ENCODE results near the gene ATP11A.

The ATP11A gene

DNA sequence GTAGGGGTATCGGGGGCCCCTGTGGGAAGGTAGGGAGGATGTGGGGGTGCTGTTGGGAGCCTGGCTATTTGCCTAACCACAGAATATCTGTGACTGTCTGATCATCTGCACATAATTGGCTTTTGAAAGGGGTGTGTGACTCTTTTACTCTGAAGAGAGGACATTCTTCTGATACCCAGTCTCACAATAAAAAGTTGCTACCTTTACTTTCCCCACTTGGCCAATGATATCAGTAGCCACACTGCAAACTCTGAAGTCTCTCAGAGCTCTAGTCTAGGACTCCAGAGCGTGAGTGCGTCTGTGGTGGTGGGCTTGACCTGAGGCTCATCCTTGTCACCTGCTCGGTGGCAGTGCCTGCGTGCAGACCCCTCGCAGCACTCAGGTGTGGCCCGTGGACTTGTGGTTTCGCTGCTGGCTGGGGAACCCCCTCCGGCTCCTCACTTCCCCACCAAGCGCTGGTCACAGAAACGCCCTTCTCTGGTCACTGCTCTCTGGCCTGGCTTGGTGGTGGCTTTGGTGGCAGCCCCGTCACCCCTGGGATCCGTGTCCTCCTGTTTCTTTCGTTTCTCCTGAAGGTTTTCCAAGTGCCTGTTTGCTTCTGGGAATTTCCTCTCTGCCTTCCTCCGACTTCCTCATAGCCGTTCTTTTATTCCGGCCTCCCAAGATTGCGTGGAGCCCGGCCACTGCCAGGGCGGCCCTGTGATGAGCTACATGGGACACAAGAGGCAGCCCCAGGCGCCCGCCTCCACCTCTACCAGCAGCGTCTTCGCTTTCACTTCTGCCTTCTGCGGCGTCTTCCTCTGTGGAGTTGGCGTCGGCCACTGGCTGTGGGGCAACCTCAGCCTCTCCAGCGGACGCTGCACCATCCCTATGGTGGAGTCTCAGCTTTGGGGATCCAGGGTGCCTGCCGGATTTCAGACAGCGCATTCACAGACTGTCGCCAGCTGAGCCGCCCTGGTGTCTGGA is 78.0 kb downstream of the ATP11A start:
- Mint-ChIP-seq H3K4me1 (peaks cover 30% of the 10 kb centered on the region), H3K9me3 (no peaks in the 10 kb centered on the region), H3K36me3 (ENCODE audit: low read depth) (peaks cover 2% of the 10 kb centered on the region), H3K27me3 (no peaks in the 10 kb centered on the region), H3K4me3 (no peak overlapping the region), H3K27ac (no peak overlapping the region)
- no peak for ATAC-seq
- no peak for DNase-seq

DNA sequence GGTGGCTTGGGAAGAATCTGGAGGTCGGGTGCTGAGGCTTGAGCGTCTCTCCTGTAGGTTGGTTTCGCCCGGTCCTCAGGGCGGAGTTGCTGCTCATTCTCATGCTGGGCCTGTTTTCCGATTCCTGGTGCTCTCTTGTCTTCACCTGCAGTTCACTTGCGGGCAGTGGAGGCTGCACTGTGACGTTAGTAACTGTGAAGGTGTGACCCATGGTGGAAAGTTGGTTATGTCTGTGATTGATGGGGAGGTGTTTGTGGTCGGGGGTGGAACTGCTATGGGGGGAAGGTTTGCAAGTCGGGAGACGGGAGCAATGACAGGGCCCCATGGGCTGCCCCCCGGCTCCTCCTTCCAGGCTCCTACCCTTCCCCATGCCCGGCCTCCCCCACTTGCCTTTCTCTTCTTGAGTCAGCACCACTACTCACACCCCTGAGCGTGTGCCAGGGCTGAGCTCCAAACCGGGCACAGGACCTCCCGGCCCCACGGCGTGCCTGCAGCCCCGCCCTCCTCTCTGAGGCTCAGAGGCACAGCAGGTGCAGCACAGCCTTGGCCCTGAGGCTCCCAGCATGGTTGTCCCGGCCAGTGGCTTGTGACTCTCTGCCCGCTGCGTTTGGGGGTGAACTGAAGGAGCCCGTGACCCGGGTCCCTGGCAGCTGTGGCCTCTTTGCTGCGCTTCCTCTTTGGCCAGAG is 79.1 kb downstream of the ATP11A start:
- Mint-ChIP-seq H3K4me1 (peaks cover 30% of the 10 kb centered on the region), H3K36me3 (ENCODE audit: low read depth) (peaks cover 2% of the 10 kb centered on the region), H3K27me3 (no peaks in the 10 kb centered on the region), H3K27ac (peak overlapping the region; percentile 64), H3K9me3 (no peaks in the 10 kb centered on the region), H3K4me3 (peak overlapping the region; percentile 55)
- peak; percentile 81 for ATAC-seq
- DNase-seq: peak; percentile 25

DNA sequence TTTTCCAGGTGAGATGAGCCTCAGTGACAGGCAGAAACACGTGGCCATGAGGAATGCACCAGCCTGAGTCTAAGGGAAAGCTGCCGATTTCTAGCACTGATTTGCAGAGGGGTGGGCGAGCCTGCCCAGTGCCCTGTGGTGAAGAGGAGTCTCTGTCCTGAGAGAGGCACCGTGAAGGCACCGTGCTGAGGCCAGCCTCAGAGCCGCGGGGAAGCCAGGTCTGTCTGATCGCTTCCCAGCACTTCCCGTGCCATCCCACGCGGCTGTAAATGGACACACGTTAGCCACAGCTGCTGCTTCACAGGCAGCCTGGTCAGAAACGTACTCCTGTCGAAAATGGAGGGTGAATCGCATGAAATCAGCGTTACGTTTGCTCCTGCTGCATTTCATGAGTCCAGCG is 79.8 kb downstream of the ATP11A start:
- no peak overlapping the region for H3K4me3 Mint-ChIP-seq
- H3K36me3 Mint-ChIP-seq (ENCODE audit: low read depth): peaks cover 2% of the 10 kb centered on the region
- ATAC-seq (no peak), DNase-seq (no peak)
- no peaks in the 10 kb centered on the region for H3K27me3 Mint-ChIP-seq
- H3K4me1 Mint-ChIP-seq: peaks cover 30% of the 10 kb centered on the region
- H3K27ac Mint-ChIP-seq: no peak overlapping the region
- no peaks in the 10 kb centered on the region for H3K9me3 Mint-ChIP-seq

GRCh38 chr13:112770504-112770903 is 80.7 kb downstream of the ATP11A start:
- Mint-ChIP-seq H3K9me3 (no peaks in the 10 kb centered on the region), H3K27me3 (no peaks in the 10 kb centered on the region), H3K4me1 (peaks cover 30% of the 10 kb centered on the region), H3K4me3 (no peak overlapping the region), H3K36me3 (ENCODE audit: low read depth) (peaks cover 2% of the 10 kb centered on the region), H3K27ac (no peak overlapping the region)
- no peak for ATAC-seq
- DNase-seq: no peak

DNA sequence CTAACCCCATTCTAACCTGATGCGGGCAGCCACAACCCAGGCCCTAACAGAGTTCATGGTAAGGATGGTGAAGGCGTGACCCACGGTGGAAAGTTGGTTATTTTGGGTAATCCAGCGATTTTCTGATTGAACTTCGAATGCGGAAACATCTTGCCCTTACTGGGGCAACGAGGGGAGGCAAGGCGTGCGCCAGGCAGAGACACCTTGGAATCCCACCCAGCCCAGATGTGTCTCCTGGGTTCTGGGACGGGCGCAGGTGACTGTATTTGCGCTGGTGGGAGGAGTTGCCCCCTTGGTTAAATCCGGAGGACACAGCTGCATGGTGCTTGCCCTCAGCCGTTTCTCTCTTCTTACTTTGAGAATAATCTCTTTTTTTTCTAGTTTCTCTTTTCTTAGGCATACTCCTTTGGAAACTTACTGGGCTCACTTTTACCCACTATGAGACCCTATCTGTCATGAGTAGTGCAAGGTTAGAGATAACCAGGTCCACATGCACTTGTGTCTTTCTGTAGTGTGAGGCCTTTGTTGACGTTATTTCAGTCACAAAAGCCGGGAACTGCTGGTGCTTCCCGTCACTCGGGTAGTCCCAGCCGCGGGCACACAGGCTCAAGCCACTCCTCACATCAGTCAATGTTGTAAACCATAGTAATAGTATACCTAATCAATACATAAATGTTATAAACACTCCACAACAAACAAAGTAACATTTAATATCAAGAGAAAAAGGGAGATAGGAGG is 81.5 kb downstream of the ATP11A start:
- Mint-ChIP-seq H3K27me3 (no peaks in the 10 kb centered on the region), H3K9me3 (no peaks in the 10 kb centered on the region), H3K4me1 (peaks cover 29% of the 10 kb centered on the region), H3K36me3 (ENCODE audit: low read depth) (peaks cover 2% of the 10 kb centered on the region), H3K27ac (no peak overlapping the region), H3K4me3 (no peak overlapping the region)
- DNase-seq: no peak
- no peak for ATAC-seq

- Mint-ChIP-seq H3K9me3 (no peaks in the 10 kb centered on the region), H3K36me3 (ENCODE audit: low read depth) (peaks cover 2% of the 10 kb centered on the region), H3K4me3 (no peak overlapping the region), H3K27ac (no peak overlapping the region), H3K27me3 (no peaks in the 10 kb centered on the region), H3K4me1 (peaks cover 26% of the 10 kb centered on the region)
- no peak for DNase-seq
- ATAC-seq: no peak
Measured at GRCh38 chr13:112771877-112772538, 82.2 kb downstream of the ATP11A start.

- H3K36me3 Mint-ChIP-seq (ENCODE audit: low read depth): peaks cover 2% of the 10 kb centered on the region
- H3K4me1 Mint-ChIP-seq: peaks cover 25% of the 10 kb centered on the region
- no peak for ATAC-seq
- no peaks in the 10 kb centered on the region for H3K9me3 Mint-ChIP-seq
- H3K27ac Mint-ChIP-seq: no peak overlapping the region
- no peaks in the 10 kb centered on the region for H3K27me3 Mint-ChIP-seq
- no peak overlapping the region for H3K4me3 Mint-ChIP-seq
- DNase-seq: no peak
Measured at GRCh38 chr13:112772539-112772909, 82.7 kb downstream of the ATP11A start.

- Mint-ChIP-seq H3K27me3 (no peaks in the 10 kb centered on the region), H3K9me3 (no peaks in the 10 kb centered on the region), H3K36me3 (ENCODE audit: low read depth) (peaks cover 2% of the 10 kb centered on the region), H3K4me3 (no peak overlapping the region), H3K4me1 (peaks cover 21% of the 10 kb centered on the region), H3K27ac (no peak overlapping the region)
- DNase-seq: no peak
- no peak for ATAC-seq
Measured at GRCh38 chr13:112772929-112773328, 83.1 kb downstream of the ATP11A start.

DNA sequence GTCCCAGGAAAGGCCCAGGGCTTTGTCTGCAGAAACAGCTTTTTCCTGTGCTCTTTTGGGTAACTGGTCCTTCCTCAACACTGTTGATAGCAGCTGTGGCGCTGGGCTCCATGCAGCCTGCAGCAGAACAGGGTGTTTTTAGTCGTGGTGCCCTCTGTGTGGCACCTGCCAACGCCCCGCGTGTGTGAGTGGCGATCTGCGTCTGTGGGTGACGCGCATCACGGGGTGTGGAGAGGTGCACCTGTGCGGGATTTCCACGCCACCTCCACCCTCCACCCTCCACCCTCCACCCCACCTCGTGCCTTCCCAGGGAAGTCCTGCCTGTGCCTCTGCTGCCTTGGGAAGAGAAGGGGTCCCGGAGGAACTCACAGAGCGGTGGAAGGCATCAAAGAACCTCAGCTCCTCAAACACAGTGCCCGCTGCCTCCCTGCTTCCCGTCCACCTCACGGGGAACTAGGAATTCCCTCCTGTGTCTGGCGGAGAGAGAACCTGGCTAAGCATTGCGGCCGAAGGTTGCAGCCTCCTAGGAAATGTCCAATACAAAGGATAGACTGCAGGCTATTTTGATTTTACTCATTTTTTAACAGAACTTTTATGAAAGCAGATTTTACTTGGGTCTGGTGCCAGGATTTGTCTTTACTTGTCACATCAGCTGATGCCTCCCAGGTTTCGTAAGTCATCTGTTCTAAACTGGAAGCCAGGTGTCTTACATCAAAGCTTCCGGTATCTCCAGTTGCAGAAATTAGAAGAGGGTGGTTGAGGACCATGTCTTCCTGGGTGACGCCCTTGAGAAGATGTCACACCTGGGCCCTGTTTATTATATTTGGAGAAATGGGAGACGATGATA is 84.0 kb downstream of the ATP11A start:
- Mint-ChIP-seq H3K4me1 (peaks cover 14% of the 10 kb centered on the region), H3K27ac (no peak overlapping the region), H3K36me3 (ENCODE audit: low read depth) (peaks cover 2% of the 10 kb centered on the region), H3K4me3 (no peak overlapping the region), H3K27me3 (no peaks in the 10 kb centered on the region), H3K9me3 (no peaks in the 10 kb centered on the region)
- DNase-seq: no peak
- no peak for ATAC-seq

DNA sequence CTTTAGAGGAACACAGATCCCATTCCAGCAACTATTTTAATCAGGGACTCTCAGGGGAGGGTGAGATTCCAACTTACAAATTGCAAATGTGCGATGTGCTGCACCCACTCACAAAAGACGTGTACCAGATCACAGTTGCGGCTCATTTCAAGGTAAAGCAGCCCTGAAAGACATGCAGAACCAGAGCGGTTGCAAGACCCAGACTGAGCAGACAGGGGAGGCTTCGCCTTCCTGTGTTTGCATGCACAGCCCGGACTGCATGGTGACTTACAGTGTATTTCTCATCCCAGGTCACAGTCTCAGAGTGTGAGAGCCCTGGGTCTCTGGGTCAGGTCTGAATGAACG is 84.6 kb downstream of the ATP11A start:
- no peaks in the 10 kb centered on the region for H3K9me3 Mint-ChIP-seq
- peaks cover 2% of the 10 kb centered on the region for H3K36me3 Mint-ChIP-seq (ENCODE audit: low read depth)
- ATAC-seq: no peak
- H3K27ac Mint-ChIP-seq: no peak overlapping the region
- no peaks in the 10 kb centered on the region for H3K27me3 Mint-ChIP-seq
- no peak overlapping the region for H3K4me3 Mint-ChIP-seq
- DNase-seq: no peak
- peaks cover 9% of the 10 kb centered on the region for H3K4me1 Mint-ChIP-seq

- H3K4me3 Mint-ChIP-seq: no peak overlapping the region
- H3K36me3 Mint-ChIP-seq (ENCODE audit: low read depth): peaks cover 2% of the 10 kb centered on the region
- DNase-seq (no peak), ATAC-seq (no peak)
- H3K4me1 Mint-ChIP-seq: peaks cover 8% of the 10 kb centered on the region
- no peaks in the 10 kb centered on the region for H3K9me3 Mint-ChIP-seq
- no peak overlapping the region for H3K27ac Mint-ChIP-seq
- H3K27me3 Mint-ChIP-seq: no peaks in the 10 kb centered on the region
Measured at GRCh38 chr13:112774829-112775565, 85.2 kb downstream of the ATP11A start.

GRCh38 chr13:112775791-112776279 is 86.0 kb downstream of the ATP11A start:
- Mint-ChIP-seq H3K27me3 (no peaks in the 10 kb centered on the region), H3K4me1 (peaks cover 11% of the 10 kb centered on the region), H3K36me3 (ENCODE audit: low read depth) (no peaks in the 10 kb centered on the region), H3K27ac (no peak overlapping the region), H3K4me3 (no peak overlapping the region), H3K9me3 (no peaks in the 10 kb centered on the region)
- ATAC-seq (no peak), DNase-seq (no peak)

- Mint-ChIP-seq H3K27ac (no peak overlapping the region), H3K4me3 (no peak overlapping the region), H3K9me3 (no peaks in the 10 kb centered on the region), H3K27me3 (no peaks in the 10 kb centered on the region), H3K36me3 (ENCODE audit: low read depth) (no peaks in the 10 kb centered on the region), H3K4me1 (peaks cover 9% of the 10 kb centered on the region)
- no peak for ATAC-seq
- DNase-seq: no peak
Measured at GRCh38 chr13:112776354-112776753, 86.5 kb downstream of the ATP11A start.
